GM19452 (cell line): ENCODE measurements around the gene KL.
A peak's percentile ranks its signal among the peaks of the same experiment; 100 is the strongest.

Experiments used
- ATAC-seq: cut with Tn5 transposase; IDR thresholded peaks from one replicate; pipeline ENCODE4 v1.9.1; 2021; ENCODE audit not compliant: unreplicated experiment

KL gene

GRCh38 chr13:33079960-33080359 is 63.7 kb downstream of the KL start:
- ATAC-seq, result no peak

- no peak for ATAC-seq
Measured at GRCh38 chr13:33080972-33081590, 64.9 kb downstream of the KL start.

- ATAC-seq, result no peak
Measured at GRCh38 chr13:33081666-33082065, 65.4 kb downstream of the KL start.

GRCh38 chr13:33083054-33083453 is 66.8 kb downstream of the KL start:
- ATAC-seq, result no peak

- no peak for ATAC-seq
Measured at GRCh38 chr13:33087091-33087490, 70.9 kb downstream of the KL start.

- ATAC-seq, result no peak
Measured at GRCh38 chr13:33087790-33088189, 71.6 kb downstream of the KL start.

GRCh38 chr13:33089311-33089710 is 73.1 kb downstream of the KL start:
- no peak for ATAC-seq

GRCh38 chr13:33090755-33091414 is 74.7 kb downstream of the KL start:
- ATAC-seq, result no peak

- no peak for ATAC-seq
Measured at GRCh38 chr13:33091415-33091774, 75.2 kb downstream of the KL start.

GRCh38 chr13:33092073-33092987 is 76.1 kb downstream of the KL start:
- no peak for ATAC-seq

- ATAC-seq, result no peak
Measured at GRCh38 chr13:33096886-33097605, 80.8 kb downstream of the KL start.

- ATAC-seq, result no peak
Measured at GRCh38 chr13:33099860-33100259, 83.6 kb downstream of the KL start.

GRCh38 chr13:33100886-33101285 is 84.7 kb downstream of the KL start:
- no peak for ATAC-seq

GRCh38 chr13:33101835-33102234 is 85.6 kb downstream of the KL start:
- no peak for ATAC-seq

- ATAC-seq, result no peak
Measured at GRCh38 chr13:33103457-33103856, 87.2 kb downstream of the KL start.

GRCh38 chr13:33105387-33106005 is 89.3 kb downstream of the KL start:
- no peak for ATAC-seq

GRCh38 chr13:33106656-33107360 is 90.6 kb downstream of the KL start:
- ATAC-seq, result no peak

GRCh38 chr13:33107361-33107760 is 91.1 kb downstream of the KL start:
- ATAC-seq, result no peak

- ATAC-seq, result no peak
Measured at GRCh38 chr13:33108620-33109019, 92.4 kb downstream of the KL start.

- ATAC-seq, result peak; percentile 31
Measured at GRCh38 chr13:33109271-33109697, 93.1 kb downstream of the KL start.
